A673 (cell line): ENCODE measurements around the gene IMP4. TPM values are rescaled to one million over a fixed set of nuclear protein-coding genes. Genes with fewer than 3 reads are reported as not detected.

Source experiments
- Bru-seq: library from RNA; stranded (reverse); fragments of 400-500 nt; gene quantifications from one replicate; lab custom pipeline; 2021; lab: Mats Ljungman, UMichigan
- BruChase-seq, 2 experiments: library from RNA; stranded (reverse); fragments of 400-500 nt; gene quantifications; one replicate each; lab custom pipeline; 2021; lab: Mats Ljungman, UMichigan
- BruUV-seq: library from RNA; stranded (reverse); fragments of 400-500 nt; replicated peaks from 2 replicates; lab custom pipeline; 2021; lab: Mats Ljungman, UMichigan
- CTCF ChIA-PET: fragments of 300-600 bp; sonication (Branson Sonifier 250); formaldehyde crosslinking; loops from one replicate; lab custom pipeline; 2022; ENCODE audit warnings: antibody characterized with exemption; lab: Charles Lee
- POLR2A ChIA-PET: fragments of 300-600 bp; sonication (Branson Sonifier 250); formaldehyde crosslinking; loops from one replicate; lab custom pipeline; 2022; ENCODE audit warnings: antibody characterized with exemption; ENCODE audit not compliant: low non-redundant PET; lab: Charles Lee
- DNase-seq: peaks from one replicate; pipeline ENCODE4 v3.0.0-alpha.2; 2015; ENCODE audit warnings: low spot score
- H3K27ac ChIP-seq: fragments of 200-600 bp; sonication (generic); 2 replicates; pipeline ENCODE4 v1.5.1; 2016; ENCODE audit warnings: mixed run types, low read depth, mild to moderate bottlenecking, mixed read lengths, antibody characterized with exemption, low read length; ENCODE audit not compliant: poor library complexity, severe bottlenecking
- H3K27me3 ChIP-seq: fragments of 200-600 bp; sonication (generic); replicated peaks from 2 replicates; pipeline ENCODE4 v1.6.1; 2017; ENCODE audit warnings: mixed run types, low read depth, mild to moderate bottlenecking, mixed read lengths, antibody characterized with exemption, low read length; ENCODE audit not compliant: insufficient read depth, poor library complexity
- H3K36me3 ChIP-seq: fragments of 200-600 bp; sonication (generic); 2 replicates; pipeline ENCODE4 v1.6.1; 2016; ENCODE audit warnings: mixed run types, mild to moderate bottlenecking, mixed read lengths, antibody characterized with exemption, low read length; ENCODE audit not compliant: insufficient read depth, poor library complexity, severe bottlenecking
- H3K4me1 ChIP-seq: fragments of 200-600 bp; sonication (generic); 2 replicates; pipeline ENCODE4 v1.6.1; 2017; ENCODE audit warnings: mixed run types, mild to moderate bottlenecking, mixed read lengths, antibody characterized with exemption, low read length; ENCODE audit not compliant: insufficient read depth, poor library complexity, severe bottlenecking
- H3K4me3 ChIP-seq: fragments of 200-600 bp; sonication (generic); 2 replicates; pipeline ENCODE4 v1.5.1; 2016; ENCODE audit warnings: low read depth, mixed run types, mild to moderate bottlenecking, mixed read lengths, low read length; ENCODE audit not compliant: poor library complexity, severe bottlenecking
- H3K9me3 ChIP-seq: fragments of 200-600 bp; sonication (generic); 2 replicates; pipeline ENCODE4 v1.6.1; 2016; ENCODE audit warnings: mixed run types, low read depth, mild to moderate bottlenecking, mixed read lengths, antibody characterized with exemption, low read length; ENCODE audit not compliant: poor library complexity, severe bottlenecking
- EZH2 ChIP-seq: fragments of 200-600 bp; sonication (generic); IDR thresholded peaks from 2 replicates; pipeline ENCODE4 v1.6.1; 2017; ENCODE audit warnings: borderline replicate concordance, low read depth, mild to moderate bottlenecking, mixed read lengths, antibody characterized with exemption, low read length; ENCODE audit not compliant: poor library complexity, severe bottlenecking
- intact Hi-C: fragments of 100-400 bp; cut with micrococcal nuclease; formaldehyde crosslinking; loops from one replicate; pipeline ENCODE4 v1.10.0; 2022; ENCODE audit not compliant: unreplicated experiment
- long read RNA-seq: library from polyadenylated mRNA; stranded (forward); transcript quantifications from one replicate; pipeline ENCODE4 v2.0.0, GENCODE V29; 2022
- total RNA-seq: library from RNA; stranded (reverse); gene quantifications from 2 replicates; pipeline ENCODE4 v1.2.3, GENCODE V29; 2021
- TF ChIP-seq, protein P1 (sequence below): fragments of 300-800, 200-600 bp; sonication (generic); conservative IDR thresholded peaks from 2 replicates; pipeline ENCODE4 v1.5.1; 2017; ENCODE audit warnings: low read depth, mild to moderate bottlenecking, antibody characterized with exemption, low read length, moderate library complexity, mixed read lengths

IMP4 gene, protein sequence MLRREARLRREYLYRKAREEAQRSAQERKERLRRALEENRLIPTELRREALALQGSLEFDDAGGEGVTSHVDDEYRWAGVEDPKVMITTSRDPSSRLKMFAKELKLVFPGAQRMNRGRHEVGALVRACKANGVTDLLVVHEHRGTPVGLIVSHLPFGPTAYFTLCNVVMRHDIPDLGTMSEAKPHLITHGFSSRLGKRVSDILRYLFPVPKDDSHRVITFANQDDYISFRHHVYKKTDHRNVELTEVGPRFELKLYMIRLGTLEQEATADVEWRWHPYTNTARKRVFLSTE
- total RNA-seq: 107 and 112 TPM in 2 replicates
- percentile 77 among the genes with signal in this experiment for Bru-seq, nascent RNA
- BruChase-seq, experiment 1, labeled RNA remaining after a 2-hour chase: percentile 85 among the genes with signal in this experiment
- percentile 88 among the genes with signal in this experiment for BruChase-seq, experiment 2, labeled RNA remaining after a 6-hour chase
- long read RNA-seq, transcript IMP4-202 (9 exons, 822 nt): minor isoform, 25 of 253 reads
- long read RNA-seq, transcript IMP4-208 (8 exons, 2,379 nt): minor isoform, 38 of 253 reads
- long read RNA-seq, transcript IMP4-201 (9 exons, 1,740 nt): major isoform, 150 of 253 reads
- long read RNA-seq, partial matches to known transcripts: 6 of 253 reads
- long read RNA-seq, other reads (novel, unspliced or antisense): 31 of 253 reads

DNA sequence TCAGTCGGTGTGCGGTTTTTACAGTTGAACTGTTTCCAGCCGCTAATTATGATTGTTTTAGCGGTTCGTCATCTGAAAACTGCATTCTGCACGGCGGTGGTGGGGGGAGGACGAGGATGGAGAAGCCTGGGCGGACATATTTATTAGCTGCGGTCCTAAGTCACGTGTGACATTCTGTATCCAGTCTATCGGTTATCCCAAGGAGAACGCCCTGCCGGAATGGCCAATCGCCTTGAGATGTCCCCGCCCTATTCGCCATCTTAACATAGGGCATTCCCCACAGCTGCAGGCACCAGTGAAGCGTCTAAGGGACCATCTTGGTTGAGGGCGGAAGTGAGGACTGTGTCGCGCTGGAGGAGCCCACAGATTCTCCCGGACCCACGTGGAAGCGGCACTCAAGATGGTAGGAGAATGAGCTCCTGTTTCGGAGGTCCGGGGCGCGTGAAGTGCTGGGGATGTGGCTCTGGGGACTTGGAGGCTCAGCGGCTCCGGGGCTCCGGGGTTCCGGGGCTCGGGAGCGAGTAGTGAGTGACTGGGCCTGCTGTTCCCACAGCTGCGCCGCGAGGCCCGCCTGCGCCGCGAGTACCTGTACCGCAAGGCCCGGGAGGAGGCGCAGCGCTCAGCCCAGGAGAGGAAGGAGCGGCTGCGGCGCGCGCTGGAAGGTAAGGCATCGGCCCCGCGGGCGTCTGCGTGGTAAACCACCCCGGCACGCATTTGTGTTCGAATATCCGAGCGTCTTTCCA is at the start of gene IMP4:
Gene IMP4, plus strand, starts transcription at position 365 of the 743 bp plus-strand sequence. Its CDS starts 36 bp downstream, at position 401.
- Histone ChIP-seq H3K4me1 (no peaks in the 10 kb centered on the region), H3K27me3 (no peaks in the 10 kb centered on the region), H3K27ac (peak within 1 kb of the TSS; percentile 73), H3K36me3 (peaks cover 33% of the 10 kb centered on the region), H3K4me3 (peak within 1 kb of the TSS; percentile 93), H3K9me3 (no peaks in the 10 kb centered on the region)
- DNase-seq: peak; percentile 99
- ChIA-PET CTCF (interaction anchor here (0.7 kb wide), 1 partner anchor 161 kb away, joined by 4 read pairs; the partner anchor contains the start of gene SMPD4), POLR2A (no interaction called here)
- no TSS peak for BruUV-seq
- intact Hi-C loops: no loop called here
- TF ChIP-seq, protein P1, sequence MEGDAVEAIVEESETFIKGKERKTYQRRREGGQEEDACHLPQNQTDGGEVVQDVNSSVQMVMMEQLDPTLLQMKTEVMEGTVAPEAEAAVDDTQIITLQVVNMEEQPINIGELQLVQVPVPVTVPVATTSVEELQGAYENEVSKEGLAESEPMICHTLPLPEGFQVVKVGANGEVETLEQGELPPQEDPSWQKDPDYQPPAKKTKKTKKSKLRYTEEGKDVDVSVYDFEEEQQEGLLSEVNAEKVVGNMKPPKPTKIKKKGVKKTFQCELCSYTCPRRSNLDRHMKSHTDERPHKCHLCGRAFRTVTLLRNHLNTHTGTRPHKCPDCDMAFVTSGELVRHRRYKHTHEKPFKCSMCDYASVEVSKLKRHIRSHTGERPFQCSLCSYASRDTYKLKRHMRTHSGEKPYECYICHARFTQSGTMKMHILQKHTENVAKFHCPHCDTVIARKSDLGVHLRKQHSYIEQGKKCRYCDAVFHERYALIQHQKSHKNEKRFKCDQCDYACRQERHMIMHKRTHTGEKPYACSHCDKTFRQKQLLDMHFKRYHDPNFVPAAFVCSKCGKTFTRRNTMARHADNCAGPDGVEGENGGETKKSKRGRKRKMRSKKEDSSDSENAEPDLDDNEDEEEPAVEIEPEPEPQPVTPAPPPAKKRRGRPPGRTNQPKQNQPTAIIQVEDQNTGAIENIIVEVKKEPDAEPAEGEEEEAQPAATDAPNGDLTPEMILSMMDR: peak; percentile 43
- TF ChIP-seq EZH2: no peak

DNA sequence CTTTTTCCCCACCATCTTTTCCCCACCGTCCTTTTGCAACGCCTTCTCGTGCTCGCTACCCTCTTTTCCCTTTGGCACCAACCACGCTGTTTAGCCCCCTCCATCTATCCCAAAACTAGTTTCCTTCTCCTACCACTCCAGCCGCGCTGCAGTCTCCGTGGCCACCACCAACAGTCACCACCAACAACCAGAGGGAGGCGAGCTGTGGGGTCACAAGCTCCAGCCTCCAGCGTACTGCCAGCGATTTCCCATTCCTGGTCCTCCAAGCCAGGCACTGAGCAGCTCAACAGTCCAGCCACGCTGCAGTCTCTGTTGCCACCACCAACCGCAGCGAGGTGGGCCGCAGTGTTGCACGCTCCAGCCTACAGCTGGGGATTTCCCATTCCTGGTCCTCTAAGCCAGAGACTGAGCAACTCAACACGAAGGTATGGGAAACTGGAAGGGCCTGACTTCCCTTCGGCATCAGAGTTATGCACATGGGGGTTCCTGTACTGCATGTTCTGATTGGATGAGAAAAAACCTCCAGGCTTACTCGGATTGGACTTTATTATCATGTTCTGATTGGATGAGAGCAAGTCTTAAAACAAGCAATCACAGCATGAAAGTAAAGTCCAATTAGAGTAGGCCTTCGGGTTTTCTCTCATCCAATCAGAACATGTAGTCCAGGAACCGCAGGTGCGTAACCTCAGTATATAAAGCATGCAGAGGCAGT is 42.3 kb upstream of the IMP4 start:
- TF ChIP-seq, protein P1: no peak
- TF ChIP-seq EZH2: no peak
- intact Hi-C loops: no loop called here
- no peaks in the 10 kb centered on the region for H3K9me3 ChIP-seq
- no peak for DNase-seq
- H3K4me3 ChIP-seq: no peak overlapping the region
- H3K27me3 ChIP-seq: peaks cover 54% of the 10 kb centered on the region
- ChIA-PET POLR2A (no interaction called here), CTCF (no interaction called here)
- H3K4me1 ChIP-seq: no peaks in the 10 kb centered on the region
- H3K36me3 ChIP-seq: no peaks in the 10 kb centered on the region
- BruUV-seq: no TSS peak
- no peak overlapping the region for H3K27ac ChIP-seq

DNA sequence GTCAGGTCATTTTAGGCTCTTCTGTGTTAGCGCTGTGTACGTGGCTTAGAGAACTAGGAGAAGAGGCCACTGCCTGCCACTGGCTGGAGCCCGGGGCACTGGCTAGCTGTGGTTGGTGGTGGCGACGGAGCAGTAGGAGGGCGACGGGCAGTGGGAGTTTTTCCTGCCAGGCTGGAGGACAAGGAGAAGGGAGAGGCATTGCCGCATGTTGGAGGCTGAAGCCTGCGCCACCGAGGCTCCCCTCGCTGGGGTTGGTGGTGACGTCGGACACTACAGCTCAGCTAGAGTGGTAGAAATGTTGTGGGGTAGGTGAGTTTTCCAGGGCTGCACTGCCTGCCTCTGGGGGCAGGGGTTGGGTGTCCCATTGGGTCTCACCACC is 41.7 kb upstream of the IMP4 start:
- no peaks in the 10 kb centered on the region for H3K4me1 ChIP-seq
- peaks cover 49% of the 10 kb centered on the region for H3K27me3 ChIP-seq
- BruUV-seq: no TSS peak
- no peak overlapping the region for H3K4me3 ChIP-seq
- no peaks in the 10 kb centered on the region for H3K36me3 ChIP-seq
- ChIA-PET POLR2A (no interaction called here), CTCF (no interaction called here)
- no peak overlapping the region for H3K27ac ChIP-seq
- TF ChIP-seq EZH2: no peak
- TF ChIP-seq, protein P1: no peak
- intact Hi-C loops: no loop called here
- no peaks in the 10 kb centered on the region for H3K9me3 ChIP-seq
- DNase-seq: no peak
